Stomach (tissue), 9 donors: ENCODE measurements around the gene RAMACL. TPM values are rescaled to one million over a fixed set of nuclear protein-coding genes. Genes with fewer than 3 reads are reported as not detected.
A peak's percentile ranks its signal among the peaks of the same experiment; 100 is the strongest.

Experiments
- DNase-seq, 2 donors: peaks; one replicate each; pipeline versions ENCODE4 v3.0.0 to v3.0.0-alpha.2; 2013 to 2019
- H3K27ac ChIP-seq, 5 donors: fragments of 200-600 bp in 4 of 5; sonication (generic) in 4 of 5; one replicate each; pipeline ENCODE4 v1.5.1; 2013 to 2019; ENCODE audit warnings: mild to moderate bottlenecking in 1 of 5, moderate library complexity in 1 of 5
- H3K27me3 ChIP-seq, 3 donors: fragments of 200-600 bp; sonication (generic); one replicate each; pipeline ENCODE4 v1.5.1; 2017 to 2019; ENCODE audit warnings: mixed run types in 1 of 3
- H3K36me3 ChIP-seq, 4 donors: fragments of 200-600 bp; sonication (generic); 1 replicate in 3 of 4; 2 replicates in 1 of 4; pipeline ENCODE4 v1.5.1; 2016 to 2019
- H3K4me1 ChIP-seq, 4 donors: fragments of 200-600 bp; sonication (generic); one replicate each; pipeline ENCODE4 v1.5.1; 2016 to 2019
- H3K4me3 ChIP-seq, 4 donors: fragments of 200-600 bp; sonication (generic) in 3 of 4; one replicate each; pipeline ENCODE4 v1.5.1; 2016 to 2019; ENCODE audit warnings: mild to moderate bottlenecking in 1 of 4
- H3K9me3 ChIP-seq, 4 donors: fragments of 200-600 bp; sonication (generic); one replicate each; pipeline ENCODE4 v1.5.1; 2016 to 2019
- EP300 ChIP-seq: sonication (generic); formaldehyde crosslinking; IDR thresholded peaks from one replicate; pipeline ENCODE4 v1.6.1; 2017; ENCODE audit warnings: antibody characterized with exemption
- POLR2A ChIP-seq, 4 donors: fragments of 450-650 bp; IDR thresholded peaks; one replicate each; pipeline ENCODE4 v1.6.1; 2016; ENCODE audit warnings: antibody characterized with exemption in 4 of 4, control low read depth in 2 of 4, mild to moderate bottlenecking in 1 of 4, moderate library complexity in 1 of 4
- POLR2AphosphoS5 ChIP-seq, 3 donors: sonication (generic); formaldehyde crosslinking; IDR thresholded peaks; one replicate each; pipeline ENCODE4 v1.6.1; 2016; ENCODE audit warnings: antibody characterized with exemption in 3 of 3
- WGBS, 5 donors: extraction: QIAGEN DNeasy Blood & Tissue Kit in 3 of 5; methylation state at CpG; one replicate each; pipeline versions ENCODE4 v1.1.5 to v1.1.7; 2013 to 2018; 5-methylcytosine and 5-hydroxymethylcytosine counted together
- intact Hi-C: fragments of 100-400 bp; cut with DNase I; formaldehyde crosslinking; loops from one replicate; pipeline ENCODE4 v1.15.1; 2023; ENCODE audit warnings: low total_unique reads
- polyA plus RNA-seq, 3 donors: library from polyadenylated mRNA; stranded (reverse); fragments of 200-250 nt; gene quantifications; one replicate each; pipeline ENCODE4 v1.2.3, GENCODE V29; 2013
- total RNA-seq, 5 donors: library from RNA; depleted of rRNA; stranded (reverse); fragments of >200 nt; gene quantifications; one replicate each; pipeline versions ENCODE4 v1.1.0 to v1.2.3, GENCODE V29; 2014 to 2016
- TF ChIP-seq, protein P1 (sequence below), 7 experiments: fragments of 450-650 bp in 4 of 7; fragments of 200-600 bp in 3 of 7; sonication (generic) in 3 of 7; IDR thresholded peaks; one replicate each; pipeline ENCODE4 v1.5.1; 2016 to 2019; ENCODE audit warnings: antibody characterized with exemption in 7 of 7, control low read depth in 2 of 7, mild to moderate bottlenecking in 1 of 7
- donor health status: healthy with polysubstance abuse.
- donor health status: Bipolar disorder and iron deficiency.
- donor health status: healthy.

Gene RAMACL
- total and polyA plus RNA-seq, 8 donors, result 0.25 to 9.0 (median 3.5) TPM; not detected in 3

DNA sequence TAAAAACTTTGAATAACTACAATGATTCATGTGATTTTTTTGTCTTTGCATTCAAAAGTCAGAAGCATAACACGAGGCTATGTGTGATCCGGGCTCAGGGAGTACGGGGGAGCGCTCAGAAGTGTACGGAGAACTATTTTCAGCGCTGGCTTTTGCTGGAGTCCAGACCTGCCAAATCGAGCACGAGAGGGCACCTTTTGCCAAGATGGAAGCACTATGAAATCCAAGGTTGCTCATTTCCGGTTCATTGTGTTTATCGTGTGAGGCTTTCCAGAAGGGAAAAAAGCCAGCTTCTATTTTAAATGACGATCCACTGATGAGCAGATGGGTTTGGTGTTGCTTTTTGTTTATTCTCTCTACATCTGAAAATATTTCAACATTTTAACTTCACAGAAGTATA lies 11.3 kb downstream of the RAMACL start:
- no peak for DNase-seq
- H3K27ac ChIP-seq, result peak overlapping the region in 3 of 5 donors; percentile 5 to 40 (median 20)
- intact Hi-C loops, result no loop called here

DNA sequence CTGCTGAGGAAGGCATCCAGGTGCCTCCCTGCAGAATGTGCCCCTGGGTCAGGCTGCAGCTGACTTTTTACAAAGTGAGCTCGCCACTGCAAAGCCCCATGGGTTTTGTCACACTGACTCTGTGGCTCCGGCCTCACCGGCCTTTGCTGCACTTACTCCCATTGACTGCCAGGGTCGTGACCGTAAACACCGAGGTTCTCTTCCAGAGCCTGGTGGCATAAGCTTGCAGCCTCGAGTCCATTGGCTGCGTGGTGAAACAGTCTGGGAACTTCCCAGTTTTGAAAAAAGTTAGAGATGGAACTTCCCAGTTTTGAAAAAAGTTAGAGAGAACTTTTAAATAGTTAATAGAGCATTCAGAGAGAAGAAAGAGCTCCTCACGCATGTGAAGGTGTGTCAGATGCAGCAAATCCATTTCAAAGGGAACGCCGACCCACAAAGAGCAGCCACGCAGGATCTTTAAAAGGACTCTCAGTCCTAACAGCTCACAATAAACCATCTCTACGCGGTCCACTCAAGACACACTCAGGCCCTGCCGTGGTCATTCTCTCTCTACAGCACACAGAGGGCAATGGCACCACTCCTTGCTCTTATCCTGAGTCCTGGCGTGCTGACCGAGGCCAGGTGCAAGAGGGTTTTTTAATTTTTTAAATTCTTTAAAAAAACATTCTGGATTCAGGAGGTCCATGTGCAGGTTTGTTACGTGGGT lies 12.8 kb downstream of the RAMACL start:
- Histone ChIP-seq H3K9me3 (peaks cover 0 to 12% (median 3%) of the 10 kb centered on the region in 4 donors), H3K4me1 (peaks cover 0 to 15% (median 12%) of the 10 kb centered on the region in 4 donors), H3K4me3 (no peak overlapping the region), H3K27me3 (no peaks in the 10 kb centered on the region), H3K27ac (peak overlapping the region in 2 of 5 donors; percentile 53 to 72), H3K36me3 (no peaks in the 10 kb centered on the region)
- TF ChIP-seq EP300 (no peak), POLR2A (IDR thresholded peaks at IDR 0.05) (no peak), POLR2AphosphoS5 (IDR thresholded peaks at IDR 0.05) (no peak)
- TF ChIP-seq, protein P1, sequence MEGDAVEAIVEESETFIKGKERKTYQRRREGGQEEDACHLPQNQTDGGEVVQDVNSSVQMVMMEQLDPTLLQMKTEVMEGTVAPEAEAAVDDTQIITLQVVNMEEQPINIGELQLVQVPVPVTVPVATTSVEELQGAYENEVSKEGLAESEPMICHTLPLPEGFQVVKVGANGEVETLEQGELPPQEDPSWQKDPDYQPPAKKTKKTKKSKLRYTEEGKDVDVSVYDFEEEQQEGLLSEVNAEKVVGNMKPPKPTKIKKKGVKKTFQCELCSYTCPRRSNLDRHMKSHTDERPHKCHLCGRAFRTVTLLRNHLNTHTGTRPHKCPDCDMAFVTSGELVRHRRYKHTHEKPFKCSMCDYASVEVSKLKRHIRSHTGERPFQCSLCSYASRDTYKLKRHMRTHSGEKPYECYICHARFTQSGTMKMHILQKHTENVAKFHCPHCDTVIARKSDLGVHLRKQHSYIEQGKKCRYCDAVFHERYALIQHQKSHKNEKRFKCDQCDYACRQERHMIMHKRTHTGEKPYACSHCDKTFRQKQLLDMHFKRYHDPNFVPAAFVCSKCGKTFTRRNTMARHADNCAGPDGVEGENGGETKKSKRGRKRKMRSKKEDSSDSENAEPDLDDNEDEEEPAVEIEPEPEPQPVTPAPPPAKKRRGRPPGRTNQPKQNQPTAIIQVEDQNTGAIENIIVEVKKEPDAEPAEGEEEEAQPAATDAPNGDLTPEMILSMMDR (IDR thresholded peaks at IDR 0.05), result no peak
- 80 to 88% (median 83%) methylated on average over 18 of the region's 18 CpGs for WGBS, 5 donors
- DNase-seq, result no peak
- intact Hi-C loops, result no loop called here

More for the DNA sequence above, 11.3 kb downstream of the RAMACL start:
- Histone ChIP-seq H3K9me3 (peaks cover 0 to 12% (median 3%) of the 10 kb centered on the region in 4 donors), H3K4me1 (peaks cover 0 to 15% (median 12%) of the 10 kb centered on the region in 4 donors), H3K36me3 (no peaks in the 10 kb centered on the region), H3K27me3 (no peaks in the 10 kb centered on the region), H3K4me3 (no peak overlapping the region)
- TF ChIP-seq POLR2A (IDR thresholded peaks at IDR 0.05) (no peak), EP300 (no peak), POLR2AphosphoS5 (IDR thresholded peaks at IDR 0.05) (peak; percentile 23 to 45 (median 26))
- TF ChIP-seq, protein P1 (IDR thresholded peaks at IDR 0.05), result no peak
- whole genome bisulfite sequencing, 5 donors, result 69 to 80% (median 74%) methylated on average over 11 of the region's 11 CpGs

DNA sequence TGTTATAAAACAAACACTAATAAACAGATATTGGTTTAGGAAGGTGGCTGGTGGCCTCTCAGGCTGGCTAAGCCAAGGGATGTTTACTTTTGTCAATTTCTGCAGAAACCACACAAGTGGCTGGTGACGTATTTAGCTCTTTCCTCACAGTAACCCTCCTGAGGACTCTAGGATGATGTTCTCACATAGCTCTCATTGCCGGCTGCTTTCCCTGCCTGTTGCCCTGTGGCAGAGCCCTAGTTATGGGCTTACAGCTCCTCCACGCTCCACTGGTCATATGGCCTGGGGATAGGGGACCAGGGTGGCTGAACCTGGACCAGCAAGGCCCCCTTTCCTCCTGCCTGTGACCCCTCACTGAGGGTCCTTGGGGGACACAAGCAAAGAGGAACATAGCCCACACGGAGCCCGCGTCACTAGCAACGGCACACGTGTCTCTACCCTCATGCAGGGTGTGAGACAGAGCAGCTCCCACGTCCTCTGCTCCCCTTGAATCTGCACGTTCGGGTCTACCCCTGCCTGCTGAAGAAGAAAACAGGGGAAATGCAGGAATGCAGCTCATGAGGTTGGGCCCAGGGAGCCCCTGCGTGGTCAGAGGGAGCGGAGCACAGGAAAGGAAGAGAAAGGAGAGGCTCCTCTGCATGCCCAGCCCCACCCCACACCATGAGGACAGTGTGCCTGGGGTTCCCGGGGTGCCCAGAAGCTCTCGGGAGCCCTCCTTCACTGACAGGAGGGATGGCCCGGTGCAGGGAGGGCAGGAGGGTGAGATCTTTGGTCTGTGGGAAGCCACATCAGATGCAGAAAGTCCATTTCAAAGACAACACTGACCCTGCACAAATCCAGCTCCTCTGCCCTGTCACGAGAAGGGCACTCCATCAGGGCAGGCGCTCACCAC lies 13.9 kb downstream of the RAMACL start:
- Histone ChIP-seq H3K4me3 (no peak overlapping the region), H3K4me1 (peaks cover 0 to 15% (median 13%) of the 10 kb centered on the region in 4 donors), H3K36me3 (no peaks in the 10 kb centered on the region), H3K27me3 (no peaks in the 10 kb centered on the region), H3K27ac (peak overlapping the region in 4 of 5 donors; percentile 24 to 72 (median 48)), H3K9me3 (peaks cover 0 to 12% (median 3%) of the 10 kb centered on the region in 4 donors)
- 68 to 79% (median 74%) methylated on average over 18 of the region's 18 CpGs for WGBS, 5 donors
- TF ChIP-seq POLR2AphosphoS5 (IDR thresholded peaks at IDR 0.05) (peak in 1 of 3 donors; percentile 31), EP300 (no peak)
- peak in 1 of 2 donors; percentile 50 for DNase-seq
- intact Hi-C loops, result no loop called here

DNA sequence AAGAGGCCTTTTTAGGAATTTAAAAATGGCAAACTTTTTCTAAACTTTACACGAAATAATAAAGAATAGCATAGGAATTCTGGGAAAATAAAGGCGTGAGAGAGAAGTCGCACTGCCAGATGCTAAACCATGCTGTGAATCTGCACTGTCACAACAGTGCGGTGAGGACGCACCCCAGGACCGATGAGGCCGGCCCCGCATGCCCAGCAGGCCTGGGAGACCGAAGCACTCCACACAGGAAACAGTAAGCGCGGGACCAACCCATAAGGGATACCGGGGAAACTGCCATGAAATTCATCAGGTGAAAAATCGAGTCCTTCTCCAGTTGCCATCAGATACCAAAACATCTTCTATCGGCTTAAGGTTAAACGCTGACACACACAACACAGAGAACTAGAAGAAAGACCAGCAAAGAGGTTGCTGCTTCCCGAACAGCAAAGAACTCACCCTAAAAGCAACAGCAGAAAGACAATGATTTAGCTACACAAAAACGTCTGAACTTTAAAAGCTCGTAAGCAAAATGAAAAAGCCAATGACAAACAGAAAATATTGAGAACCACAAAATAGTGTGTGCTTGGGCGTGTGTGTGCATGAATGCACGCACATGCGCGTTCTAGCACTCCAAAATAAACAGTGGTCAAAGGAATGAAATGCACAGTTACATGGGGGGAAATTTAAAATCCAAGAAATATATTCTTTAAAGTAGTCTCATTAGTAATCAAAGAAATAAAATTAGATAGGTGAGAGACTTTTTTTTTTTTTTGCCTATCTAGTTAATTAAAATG lies 15.4 kb downstream of the RAMACL start:
- no peaks in the 10 kb centered on the region for H3K36me3 ChIP-seq
- no peak overlapping the region for H3K4me3 ChIP-seq
- H3K27ac ChIP-seq, result no peak overlapping the region
- peaks cover 0 to under 1% (median 0%) of the 10 kb centered on the region in 4 donors for H3K9me3 ChIP-seq
- intact Hi-C loops, result no loop called here
- WGBS, 5 donors, result 80 to 86% (median 85%) methylated on average over 22 of the region's 22 CpGs
- no peak for DNase-seq
- no peaks in the 10 kb centered on the region for H3K27me3 ChIP-seq
- H3K4me1 ChIP-seq, result peaks cover 0 to 15% (median 14%) of the 10 kb centered on the region in 4 donors
- TF ChIP-seq POLR2A (IDR thresholded peaks at IDR 0.05) (no peak), POLR2AphosphoS5 (IDR thresholded peaks at IDR 0.05) (no peak), EP300 (no peak)
- TF ChIP-seq, protein P1 (IDR thresholded peaks at IDR 0.05), result no peak
